ENCODE measurements around the gene SLC7A1.

The SLC7A1 gene

GRCh38 chr13:29516880-29517279 lies 78.6 kb downstream of the SLC7A1 start:
- Histone ChIP-seq H3K4me3 (ENCODE audit: low read length) (no peak overlapping the region), H3K27me3 (ENCODE audit: insufficient read depth, low read length) (no peaks in the 10 kb centered on the region), H3K27ac (ENCODE audit: low read depth, low read length) (no peak overlapping the region), H3K4me1 (ENCODE audit: insufficient read depth, low read length) (no peaks in the 10 kb centered on the region), H3K9ac (ENCODE audit: low read depth, low read length) (no peak overlapping the region), H3K36me3 (ENCODE audit: insufficient read depth, low read length) (peaks cover 100% of the 10 kb centered on the region), H3K9me3 (ENCODE audit: insufficient read depth, low read depth, low read length) (no peaks in the 10 kb centered on the region)
- WGBS: 87% methylated on average over 12 of the region's 12 CpGs

- Histone ChIP-seq H3K4me3 (ENCODE audit: low read length) (no peak overlapping the region), H3K4me1 (ENCODE audit: insufficient read depth, low read length) (no peaks in the 10 kb centered on the region), H3K27ac (ENCODE audit: low read depth, low read length) (no peak overlapping the region), H3K27me3 (ENCODE audit: insufficient read depth, low read length) (no peaks in the 10 kb centered on the region), H3K9me3 (ENCODE audit: insufficient read depth, low read depth, low read length) (no peaks in the 10 kb centered on the region), H3K9ac (ENCODE audit: low read depth, low read length) (no peak overlapping the region), H3K36me3 (ENCODE audit: insufficient read depth, low read length) (peaks cover 96% of the 10 kb centered on the region)
- WGBS: 95% methylated on average over 8 of the region's 11 CpGs
Observed at GRCh38 chr13:29516012-29516411, 79.5 kb downstream of the SLC7A1 start.

GRCh38 chr13:29515372-29515771 lies 80.1 kb downstream of the SLC7A1 start:
- H3K27me3 ChIP-seq (ENCODE audit: insufficient read depth, low read length): no peaks in the 10 kb centered on the region
- H3K4me1 ChIP-seq (ENCODE audit: insufficient read depth, low read length): no peaks in the 10 kb centered on the region
- peaks cover 90% of the 10 kb centered on the region for H3K36me3 ChIP-seq (ENCODE audit: insufficient read depth, low read length)
- no peak overlapping the region for H3K4me3 ChIP-seq (ENCODE audit: low read length)
- H3K27ac ChIP-seq (ENCODE audit: low read depth, low read length): no peak overlapping the region
- H3K9me3 ChIP-seq (ENCODE audit: insufficient read depth, low read depth, low read length): no peaks in the 10 kb centered on the region
- 93% methylated on average over 7 of the region's 7 CpGs for WGBS
- H3K9ac ChIP-seq (ENCODE audit: low read depth, low read length): no peak overlapping the region

GRCh38 chr13:29514720-29515310 lies 80.7 kb downstream of the SLC7A1 start:
- no peak overlapping the region for H3K9ac ChIP-seq (ENCODE audit: low read depth, low read length)
- no peak overlapping the region for H3K4me3 ChIP-seq (ENCODE audit: low read length)
- WGBS: 82% methylated on average over 13 of the region's 13 CpGs
- H3K27ac ChIP-seq (ENCODE audit: low read depth, low read length): no peak overlapping the region
- peaks cover 89% of the 10 kb centered on the region for H3K36me3 ChIP-seq (ENCODE audit: insufficient read depth, low read length)
- no peaks in the 10 kb centered on the region for H3K9me3 ChIP-seq (ENCODE audit: insufficient read depth, low read depth, low read length)
- H3K4me1 ChIP-seq (ENCODE audit: insufficient read depth, low read length): no peaks in the 10 kb centered on the region
- no peaks in the 10 kb centered on the region for H3K27me3 ChIP-seq (ENCODE audit: insufficient read depth, low read length)

GRCh38 chr13:29513981-29514719 lies 81.3 kb downstream of the SLC7A1 start:
- 95% methylated on average over 32 of the region's 32 CpGs for WGBS

GRCh38 chr13:29513002-29513980 lies 82.2 kb downstream of the SLC7A1 start:
- H3K9me3 ChIP-seq (ENCODE audit: insufficient read depth, low read depth, low read length): no peaks in the 10 kb centered on the region
- WGBS: 96% methylated on average over 24 of the region's 24 CpGs
- H3K36me3 ChIP-seq (ENCODE audit: insufficient read depth, low read length): peaks cover 74% of the 10 kb centered on the region
- H3K9ac ChIP-seq (ENCODE audit: low read depth, low read length): no peak overlapping the region
- H3K4me3 ChIP-seq (ENCODE audit: low read length): no peak overlapping the region
- H3K27ac ChIP-seq (ENCODE audit: low read depth, low read length): no peak overlapping the region
- no peaks in the 10 kb centered on the region for H3K4me1 ChIP-seq (ENCODE audit: insufficient read depth, low read length)
- no peaks in the 10 kb centered on the region for H3K27me3 ChIP-seq (ENCODE audit: insufficient read depth, low read length)

More at GRCh38 chr13:29513981-29514719, 81.3 kb downstream of the SLC7A1 start:
- Histone ChIP-seq H3K9me3 (ENCODE audit: insufficient read depth, low read depth, low read length) (no peaks in the 10 kb centered on the region), H3K36me3 (ENCODE audit: insufficient read depth, low read length) (peaks cover 83% of the 10 kb centered on the region), H3K27me3 (ENCODE audit: insufficient read depth, low read length) (no peaks in the 10 kb centered on the region), H3K4me1 (ENCODE audit: insufficient read depth, low read length) (no peaks in the 10 kb centered on the region), H3K27ac (ENCODE audit: low read depth, low read length) (no peak overlapping the region), H3K4me3 (ENCODE audit: low read length) (no peak overlapping the region), H3K9ac (ENCODE audit: low read depth, low read length) (no peak overlapping the region)

GRCh38 chr13:29511980-29512379 lies 83.5 kb downstream of the SLC7A1 start:
- Histone ChIP-seq H3K27ac (ENCODE audit: low read depth, low read length) (no peak overlapping the region), H3K9me3 (ENCODE audit: insufficient read depth, low read depth, low read length) (no peaks in the 10 kb centered on the region), H3K9ac (ENCODE audit: low read depth, low read length) (no peak overlapping the region), H3K36me3 (ENCODE audit: insufficient read depth, low read length) (peaks cover 61% of the 10 kb centered on the region), H3K4me3 (ENCODE audit: low read length) (no peak overlapping the region), H3K27me3 (ENCODE audit: insufficient read depth, low read length) (no peaks in the 10 kb centered on the region), H3K4me1 (ENCODE audit: insufficient read depth, low read length) (no peaks in the 10 kb centered on the region)
- WGBS: 96% methylated on average over 8 of the region's 8 CpGs

- Histone ChIP-seq H3K36me3 (ENCODE audit: insufficient read depth, low read length) (peaks cover 54% of the 10 kb centered on the region), H3K4me1 (ENCODE audit: insufficient read depth, low read length) (no peaks in the 10 kb centered on the region), H3K27ac (ENCODE audit: low read depth, low read length) (no peak overlapping the region), H3K27me3 (ENCODE audit: insufficient read depth, low read length) (no peaks in the 10 kb centered on the region), H3K9me3 (ENCODE audit: insufficient read depth, low read depth, low read length) (no peaks in the 10 kb centered on the region), H3K4me3 (ENCODE audit: low read length) (no peak overlapping the region), H3K9ac (ENCODE audit: low read depth, low read length) (no peak overlapping the region)
- WGBS: 95% methylated on average over 12 of the region's 12 CpGs
Observed at GRCh38 chr13:29511106-29511796, 84.2 kb downstream of the SLC7A1 start.

- no peaks in the 10 kb centered on the region for H3K9me3 ChIP-seq (ENCODE audit: insufficient read depth, low read depth, low read length)
- no peaks in the 10 kb centered on the region for H3K4me1 ChIP-seq (ENCODE audit: insufficient read depth, low read length)
- H3K36me3 ChIP-seq (ENCODE audit: insufficient read depth, low read length): peaks cover 48% of the 10 kb centered on the region
- H3K9ac ChIP-seq (ENCODE audit: low read depth, low read length): no peak overlapping the region
- H3K4me3 ChIP-seq (ENCODE audit: low read length): no peak overlapping the region
- H3K27ac ChIP-seq (ENCODE audit: low read depth, low read length): no peak overlapping the region
- WGBS: 95% methylated on average over 10 of the region's 10 CpGs
- H3K27me3 ChIP-seq (ENCODE audit: insufficient read depth, low read length): no peaks in the 10 kb centered on the region
Observed at GRCh38 chr13:29510651-29511084, 84.8 kb downstream of the SLC7A1 start.

- Histone ChIP-seq H3K4me1 (ENCODE audit: insufficient read depth, low read length) (no peaks in the 10 kb centered on the region), H3K9ac (ENCODE audit: low read depth, low read length) (no peak overlapping the region), H3K27me3 (ENCODE audit: insufficient read depth, low read length) (no peaks in the 10 kb centered on the region), H3K36me3 (ENCODE audit: insufficient read depth, low read length) (peaks cover 42% of the 10 kb centered on the region), H3K4me3 (ENCODE audit: low read length) (no peak overlapping the region), H3K9me3 (ENCODE audit: insufficient read depth, low read depth, low read length) (no peaks in the 10 kb centered on the region), H3K27ac (ENCODE audit: low read depth, low read length) (no peak overlapping the region)
- WGBS: 96% methylated on average over 14 of the region's 14 CpGs
Observed at GRCh38 chr13:29509999-29510589, 85.4 kb downstream of the SLC7A1 start.

Measured in HUES64 (cell line).